ENCODE measurements around the gene PRKCD. TPM values are rescaled to one million over a fixed set of nuclear protein-coding genes. Genes with fewer than 3 reads are reported as not detected.

Gene PRKCD
- total RNA-seq, 2 donors from 2014 or later: 93.3 to 94.0 TPM

DNA sequence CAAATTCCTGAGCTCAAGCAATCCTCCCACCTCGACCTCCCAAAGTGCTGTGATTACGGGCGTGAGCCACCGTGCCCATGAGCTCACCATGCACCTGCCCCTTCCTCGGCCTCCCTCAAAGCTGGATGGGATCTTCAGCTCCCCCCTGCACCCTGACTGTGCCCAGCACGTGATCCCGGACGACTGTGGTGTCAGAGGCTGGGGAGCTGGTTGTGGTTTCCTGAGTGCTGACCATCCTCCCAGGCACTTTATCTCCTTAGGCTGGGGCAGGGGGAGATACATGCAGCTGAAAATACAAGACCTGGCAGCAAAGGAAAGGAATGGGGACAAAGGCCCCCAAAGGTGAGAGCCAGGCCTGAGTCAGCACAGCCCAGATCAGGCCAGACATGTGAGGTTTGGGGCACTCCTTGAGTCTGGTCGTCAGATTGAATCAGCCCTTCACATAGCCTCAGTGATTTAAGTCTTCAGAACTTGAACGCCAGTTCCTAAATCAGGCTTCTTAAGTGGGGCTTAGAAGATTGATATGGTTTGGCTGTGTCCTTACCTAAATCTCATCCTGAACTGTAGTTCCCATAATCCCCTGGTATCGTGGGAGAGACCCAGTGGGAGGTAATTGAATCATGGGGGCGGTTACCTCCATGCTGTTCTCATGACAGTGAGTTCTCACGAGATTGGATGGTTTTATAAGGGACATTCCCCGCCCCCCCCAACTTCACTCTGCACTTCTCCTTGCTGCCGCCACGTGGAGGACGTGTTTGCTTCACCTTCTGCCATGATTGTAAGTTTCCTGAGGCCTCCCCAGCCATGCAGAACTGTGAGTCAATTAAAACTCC lies 35.8 kb downstream of the PRKCD start:
- ATAC-seq: peak; percentile 10
- peak; percentile 56 for DNase-seq
- intact Hi-C loops (cut with DNase I, micrococcal nuclease): loop anchor here in 1 of 2 donors (5.0 kb wide), 1 partner anchor 79 kb away; no protein-coding TSS in a partner anchor

DNA sequence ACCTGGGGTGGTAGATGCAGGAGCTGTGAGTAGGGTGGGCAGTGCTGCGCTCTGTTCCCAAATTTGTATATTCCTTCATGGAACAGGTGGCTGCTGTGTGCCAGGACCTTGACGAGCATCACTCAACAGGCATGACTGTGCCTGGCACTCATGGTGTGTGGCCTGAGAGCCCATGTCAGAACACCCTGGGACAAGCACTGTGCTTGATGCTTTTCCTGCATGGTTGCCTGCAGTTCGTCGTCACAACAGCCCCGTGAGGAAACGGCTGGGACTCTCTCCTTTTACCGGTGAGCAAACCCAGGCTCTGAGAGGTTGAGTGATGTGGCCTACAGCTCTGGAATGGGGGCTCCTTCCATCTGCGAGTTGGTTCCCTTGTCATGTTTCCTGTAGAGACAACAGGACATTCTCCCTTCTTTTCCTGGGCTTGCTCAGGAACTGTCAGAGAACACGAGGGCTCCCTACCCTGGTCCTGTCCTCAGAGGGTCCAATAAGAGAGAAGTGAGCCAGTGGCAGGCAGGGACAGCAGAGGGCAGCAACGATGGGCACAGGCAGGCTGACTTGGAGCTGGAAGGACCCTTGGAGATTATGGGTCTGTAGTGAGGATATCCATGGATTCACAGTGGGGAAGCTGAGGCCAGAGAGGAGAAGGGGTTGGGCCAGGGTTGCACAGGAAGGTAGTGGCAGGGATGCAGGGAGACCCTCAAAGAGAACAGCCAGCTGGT lies 37.4 kb downstream of the PRKCD start:
- intact Hi-C loops (cut with DNase I, micrococcal nuclease): loop anchor here in 1 of 2 donors (5.0 kb wide), 1 partner anchor 81 kb away; no protein-coding TSS in a partner anchor
- DNase-seq (no peak), ATAC-seq (no peak)

DNA sequence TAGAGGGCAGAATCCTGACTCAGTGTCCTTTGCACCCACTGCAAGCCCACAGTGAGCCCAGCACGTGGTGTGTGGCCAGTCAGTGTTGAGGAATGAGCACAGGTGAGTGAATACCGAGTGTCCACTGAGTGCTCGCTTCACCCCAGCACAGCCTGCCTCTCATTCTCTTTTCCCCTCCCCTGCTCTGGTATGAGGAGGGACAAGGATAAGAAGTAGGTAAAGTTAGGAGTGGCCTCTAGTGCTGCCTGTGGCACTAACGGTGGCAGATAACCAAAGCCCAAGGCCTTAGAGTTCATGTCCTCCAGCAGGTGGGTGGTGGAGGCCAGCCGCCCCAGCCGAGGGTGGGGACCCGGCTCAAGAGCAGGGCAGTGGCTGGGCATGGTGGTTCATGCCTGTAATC lies 38.0 kb downstream of the PRKCD start:
- DNase-seq (no peak), ATAC-seq (no peak)
- intact Hi-C loops (cut with DNase I, micrococcal nuclease): loop anchor here in 1 of 2 donors (5.0 kb wide), 1 partner anchor 82 kb away; no protein-coding TSS in a partner anchor

DNA sequence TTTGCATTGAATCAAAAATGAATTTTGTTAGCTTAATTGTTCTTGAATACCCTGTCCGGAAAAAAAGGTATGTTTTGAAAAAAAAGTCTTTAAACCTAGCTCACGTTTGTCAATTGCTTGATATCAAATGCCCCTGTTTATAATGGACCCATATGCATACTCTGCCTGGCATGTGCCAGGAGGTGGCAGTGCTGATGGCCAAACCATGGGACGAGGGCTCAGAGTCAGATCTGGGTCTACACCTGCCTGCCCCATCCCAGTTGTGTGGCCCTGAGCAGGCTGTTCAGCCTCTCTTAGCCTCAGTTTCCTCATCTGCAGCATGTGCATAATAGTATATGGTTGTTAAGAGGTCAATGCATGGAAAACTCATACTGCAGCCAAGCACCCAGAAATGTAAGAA lies 38.8 kb downstream of the PRKCD start:
- intact Hi-C loops (cut with DNase I, micrococcal nuclease): loop anchor here in 1 of 2 donors (5.0 kb wide), 1 partner anchor 83 kb away; no protein-coding TSS in a partner anchor
- no peak for DNase-seq
- no peak for ATAC-seq

DNA sequence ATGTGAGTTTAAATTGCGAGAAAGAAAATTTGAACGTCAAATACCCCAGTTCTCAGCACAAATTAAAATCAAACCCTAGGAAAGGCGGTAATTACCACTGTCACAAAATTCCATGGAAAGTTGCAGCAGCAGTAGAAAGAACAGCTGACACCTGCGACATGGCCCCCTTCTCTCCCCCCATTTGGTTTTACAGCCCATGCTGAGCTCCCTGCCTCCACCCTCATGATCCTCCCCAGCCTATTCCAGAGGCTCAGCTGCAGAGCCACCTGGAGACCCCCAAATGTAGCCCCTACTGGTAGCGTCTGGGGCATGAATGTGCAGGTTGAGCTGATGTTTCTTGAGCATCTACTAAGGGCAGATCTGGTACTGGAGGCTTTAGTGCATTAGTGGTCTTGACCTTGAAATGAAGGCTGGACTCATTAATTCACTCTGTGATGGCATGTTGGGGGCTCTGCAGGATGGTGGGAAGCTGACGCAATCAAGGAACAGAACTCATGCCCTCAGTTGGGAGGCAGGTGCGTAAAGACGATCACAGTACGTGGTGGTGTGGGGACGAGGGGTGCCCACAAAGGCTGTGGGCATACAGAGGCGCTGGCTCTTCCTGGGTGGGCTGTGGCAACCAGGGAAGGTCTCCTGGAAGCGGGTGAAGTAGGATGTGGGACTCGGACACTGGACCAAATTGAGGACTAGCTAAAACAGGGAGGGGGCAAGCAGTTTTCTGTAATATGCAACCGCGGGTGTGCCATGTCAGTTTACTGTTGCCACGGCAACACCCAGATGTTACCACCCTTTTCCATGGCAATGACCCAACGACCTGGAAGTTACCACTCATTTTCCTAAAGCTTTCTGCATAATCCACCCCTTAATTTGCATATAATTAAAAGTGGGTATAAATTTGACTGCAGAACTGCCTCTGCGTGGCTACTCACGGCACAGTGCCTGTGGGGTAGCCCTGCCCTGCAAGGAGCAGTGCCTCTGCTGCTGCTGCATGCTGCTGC lies 39.8 kb downstream of the PRKCD start:
- intact Hi-C loops (cut with DNase I, micrococcal nuclease): no loop called here
- no peak for ATAC-seq
- no peak for DNase-seq

DNA sequence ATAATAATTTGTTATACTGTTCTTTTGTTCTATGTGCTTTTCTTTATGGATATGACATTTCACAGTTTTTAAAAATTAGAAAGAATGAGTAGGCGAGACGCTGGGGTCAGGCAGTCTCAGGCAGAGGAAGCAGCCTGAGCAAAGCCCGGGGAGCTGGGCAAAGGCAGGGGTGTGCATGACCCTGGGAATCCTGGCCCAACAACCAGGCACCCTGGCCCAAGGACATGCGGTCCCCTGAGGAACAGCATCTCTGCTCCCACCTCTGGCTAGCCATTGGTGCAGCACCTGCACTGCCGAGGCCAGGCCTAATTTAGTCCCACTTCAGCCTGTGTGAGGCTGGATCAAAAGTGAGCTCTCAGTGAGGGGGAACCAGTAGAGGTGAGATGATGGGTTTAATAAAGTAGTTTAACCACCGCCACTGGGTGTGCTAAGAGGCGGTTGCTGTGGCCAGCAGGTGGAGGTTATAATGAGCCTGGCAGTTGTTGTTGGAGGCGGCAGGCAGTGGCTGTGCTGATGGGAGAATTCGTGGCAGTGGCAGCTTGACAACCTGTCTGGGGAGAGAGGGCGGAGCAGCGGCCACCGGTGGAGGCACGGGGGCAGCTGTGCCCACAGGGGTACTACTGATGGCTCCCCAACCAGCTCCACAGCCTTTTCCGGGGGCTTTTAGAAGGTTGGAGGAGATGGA lies 41.5 kb downstream of the PRKCD start:
- intact Hi-C loops (cut with DNase I, micrococcal nuclease): no loop called here
- DNase-seq (no peak), ATAC-seq (peak; percentile 13)

DNA sequence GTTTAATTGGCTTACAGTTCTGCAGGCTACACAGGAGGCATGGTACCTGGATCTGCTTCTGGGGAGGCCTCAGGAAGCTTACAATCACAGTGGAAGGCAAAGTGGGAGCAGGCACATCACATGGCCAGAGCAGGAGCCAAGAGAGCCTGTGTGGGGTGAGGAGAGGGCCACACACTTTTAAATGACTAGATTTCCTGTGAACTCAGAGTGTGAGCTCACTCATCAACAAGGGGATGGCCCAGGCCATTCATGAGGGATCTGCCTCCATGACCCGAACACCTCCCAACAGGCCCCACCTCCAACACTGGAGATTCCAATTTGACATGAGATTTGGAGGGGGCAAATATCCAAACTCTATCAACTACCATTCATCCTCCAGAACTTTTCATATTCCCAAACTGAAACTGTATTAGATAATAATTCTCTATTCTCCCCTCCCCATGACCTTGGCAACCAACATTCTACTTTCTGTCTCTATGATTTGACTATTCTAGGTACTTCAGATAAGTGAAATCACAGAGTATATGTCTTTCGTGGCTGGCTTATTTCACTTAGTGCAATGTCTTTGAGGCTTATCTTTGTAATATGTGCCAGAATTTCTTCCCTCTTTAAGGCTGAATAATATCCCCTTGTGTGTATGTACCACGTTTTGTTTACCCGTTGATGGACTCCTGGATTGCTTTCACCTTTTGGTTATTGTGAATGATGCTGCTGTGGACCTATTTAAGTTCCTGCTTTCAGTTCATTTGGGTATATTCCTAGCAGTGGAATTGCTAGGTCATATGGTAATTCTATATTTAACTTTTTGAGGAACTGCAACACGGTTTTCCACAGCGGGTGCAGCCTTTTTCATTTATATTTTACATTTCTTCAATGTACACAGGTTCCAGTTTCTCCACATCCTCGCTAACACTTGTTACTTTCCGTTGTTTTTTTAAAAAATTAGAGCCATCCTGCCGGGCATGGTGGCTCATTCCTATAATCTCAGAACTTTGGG lies 51.0 kb downstream of the PRKCD start:
- ATAC-seq (no peak), DNase-seq (peak in 1 of 2 donors; percentile 6)
- intact Hi-C loops (cut with DNase I, micrococcal nuclease): no loop called here

DNA sequence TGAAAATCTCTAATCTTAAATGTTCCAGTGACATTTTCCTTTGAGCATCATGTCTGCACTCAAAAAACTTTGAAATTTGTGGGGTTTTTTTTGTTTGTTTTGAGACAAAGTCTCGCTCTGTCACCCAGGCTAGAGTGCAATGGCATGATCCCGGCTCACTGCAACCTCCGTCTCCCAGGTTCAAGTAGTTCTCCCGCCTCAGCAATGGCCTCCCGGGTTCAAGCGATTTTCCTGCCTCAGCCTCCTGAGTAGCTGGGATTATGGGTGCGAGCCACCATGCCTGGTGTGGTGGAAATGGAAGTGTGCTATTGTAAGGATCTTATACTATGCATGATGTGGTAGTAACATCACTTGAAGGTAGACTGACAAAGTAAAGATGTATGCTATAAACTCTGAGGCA lies 52.3 kb downstream of the PRKCD start:
- intact Hi-C loops (cut with DNase I, micrococcal nuclease): no loop called here
- peak in 1 of 2 donors; percentile 10 for DNase-seq
- no peak for ATAC-seq

DNA sequence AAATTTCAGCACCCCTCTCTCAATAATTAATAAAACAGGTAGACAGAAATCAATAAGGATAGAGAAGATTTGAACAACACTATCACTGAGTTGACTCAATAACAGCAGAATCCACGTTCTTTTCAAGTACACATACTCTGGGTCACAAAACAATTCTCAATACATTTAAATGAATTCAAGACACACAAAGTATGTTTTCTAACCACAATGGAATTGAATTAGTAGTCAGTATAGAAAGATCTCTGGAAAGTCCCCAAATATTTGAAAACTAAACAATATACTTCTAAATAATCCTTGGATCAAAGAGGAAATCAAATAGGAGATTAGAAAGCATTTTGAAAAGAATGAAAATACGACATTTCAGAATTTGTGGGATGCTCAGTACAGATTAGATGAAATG lies 54.8 kb downstream of the PRKCD start:
- ATAC-seq: no peak
- no peak for DNase-seq
- intact Hi-C loops (cut with DNase I, micrococcal nuclease): no loop called here

DNA sequence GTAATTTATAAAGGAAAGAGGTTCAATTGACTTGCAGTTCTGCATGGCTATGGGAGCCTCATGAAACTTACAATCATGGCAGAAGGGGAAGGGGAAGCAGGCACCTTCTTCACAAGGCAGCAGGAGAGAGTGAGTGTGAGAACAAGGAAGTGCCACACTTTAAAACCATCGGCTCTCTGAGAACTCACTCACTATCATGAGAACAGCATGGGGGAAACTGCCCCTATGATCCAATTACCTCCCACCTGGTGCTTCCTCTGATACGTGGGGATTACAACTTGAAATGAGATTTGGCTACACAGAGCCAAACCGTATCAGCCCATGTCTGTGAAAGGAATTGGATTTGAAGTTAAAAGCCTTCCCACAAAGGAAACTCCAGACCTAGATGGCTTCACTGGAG lies 55.7 kb downstream of the PRKCD start:
- intact Hi-C loops (cut with DNase I, micrococcal nuclease): no loop called here
- ATAC-seq (no peak), DNase-seq (peak in 1 of 2 donors; percentile 5)

DNA sequence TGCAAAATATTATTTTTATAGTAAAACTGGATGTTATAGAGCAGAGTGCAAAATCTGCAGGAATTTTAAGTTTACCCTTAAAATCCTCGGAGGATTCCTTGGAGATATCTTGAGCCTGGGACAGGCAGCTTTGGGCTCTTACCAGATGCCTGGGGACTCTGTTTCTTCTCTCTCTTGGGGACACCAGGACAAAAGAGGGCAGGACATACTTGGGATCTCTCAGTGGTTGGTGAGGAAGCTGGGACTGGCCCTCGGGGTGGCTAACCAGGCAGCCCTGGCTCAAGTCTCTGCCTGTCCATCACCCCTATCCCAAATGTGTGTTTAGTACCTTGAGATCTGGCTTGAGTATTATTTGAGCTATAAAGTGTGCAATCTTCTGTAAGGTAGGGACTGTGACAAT lies 56.2 kb downstream of the PRKCD start:
- DNase-seq (no peak), ATAC-seq (no peak)
- intact Hi-C loops (cut with DNase I, micrococcal nuclease): no loop called here

DNA sequence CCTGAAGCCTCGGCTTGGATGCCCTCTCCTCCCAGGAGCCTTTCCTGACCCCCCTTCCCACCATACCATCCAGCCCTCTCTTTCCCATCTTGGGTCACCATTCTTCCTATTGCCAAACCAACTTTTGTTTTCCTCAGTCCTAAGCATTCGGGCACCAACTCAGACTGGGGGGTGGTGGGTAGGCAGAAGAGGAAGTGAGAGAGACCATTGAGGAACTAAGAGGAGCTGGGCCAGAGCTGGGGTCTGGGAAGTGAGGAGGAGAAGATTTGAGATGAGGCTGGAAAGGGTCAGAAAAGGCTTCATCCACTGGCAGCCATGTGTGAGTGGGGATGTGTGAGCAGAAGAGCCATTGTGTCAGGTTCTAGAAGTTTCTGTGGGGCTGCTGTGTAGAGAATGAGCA lies 57.1 kb downstream of the PRKCD start:
- intact Hi-C loops (cut with DNase I, micrococcal nuclease): no loop called here
- ATAC-seq: no peak
- DNase-seq: peak in 1 of 2 donors; percentile 33

DNA sequence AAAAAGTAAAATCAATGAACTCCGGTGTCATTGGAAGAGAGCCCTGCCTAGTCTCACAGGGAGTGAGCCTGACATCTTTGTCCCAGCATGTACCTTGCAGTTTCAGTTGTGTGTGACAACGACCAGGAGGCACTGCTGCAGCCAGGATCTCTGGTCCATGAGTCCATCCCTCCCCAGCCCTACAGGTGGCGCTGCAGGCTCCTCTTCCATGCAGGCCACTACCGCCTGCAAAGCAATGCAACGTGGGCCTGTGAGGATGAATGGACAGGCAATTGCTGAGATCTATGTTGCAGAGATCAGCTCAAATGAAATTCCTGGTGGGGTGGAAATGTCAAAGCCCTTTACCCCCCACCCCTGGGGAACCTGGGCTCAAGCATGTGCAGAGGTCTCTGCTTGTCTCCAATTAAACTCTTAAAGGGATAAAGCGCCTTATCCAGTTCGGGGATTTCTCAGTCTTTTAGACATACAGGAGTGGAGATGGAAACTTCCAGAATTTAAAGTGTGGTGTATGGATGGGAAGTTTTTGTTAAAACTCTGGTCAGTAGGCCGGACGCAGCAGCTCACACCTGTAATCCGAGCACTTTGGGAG lies 59.0 kb downstream of the PRKCD start:
- intact Hi-C loops (cut with DNase I, micrococcal nuclease): no loop called here
- DNase-seq: peak; percentile 79 to 88
- peak; percentile 94 for ATAC-seq

DNA sequence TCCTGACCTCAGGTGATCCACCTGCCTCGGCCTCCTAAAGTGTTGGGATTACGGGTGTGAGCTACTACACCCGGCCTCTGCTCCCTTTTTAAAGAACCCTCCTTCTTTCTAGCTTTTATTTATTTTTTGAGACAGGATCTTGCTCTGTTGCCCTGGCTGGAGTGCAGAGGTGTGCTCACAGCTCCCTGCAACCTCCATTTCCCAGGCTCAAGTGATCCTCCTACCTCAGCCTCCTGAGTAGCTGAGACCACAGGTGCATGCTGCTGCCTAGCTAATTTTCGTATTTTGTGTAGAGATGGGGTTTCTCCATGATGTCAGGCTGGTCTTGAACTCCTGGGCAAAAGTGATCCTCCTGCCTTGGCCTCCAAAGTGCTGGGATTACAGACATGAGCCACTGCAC lies 60.3 kb downstream of the PRKCD start:
- DNase-seq (peak in 1 of 2 donors; percentile 4), ATAC-seq (no peak)
- intact Hi-C loops (cut with DNase I, micrococcal nuclease): no loop called here

DNA sequence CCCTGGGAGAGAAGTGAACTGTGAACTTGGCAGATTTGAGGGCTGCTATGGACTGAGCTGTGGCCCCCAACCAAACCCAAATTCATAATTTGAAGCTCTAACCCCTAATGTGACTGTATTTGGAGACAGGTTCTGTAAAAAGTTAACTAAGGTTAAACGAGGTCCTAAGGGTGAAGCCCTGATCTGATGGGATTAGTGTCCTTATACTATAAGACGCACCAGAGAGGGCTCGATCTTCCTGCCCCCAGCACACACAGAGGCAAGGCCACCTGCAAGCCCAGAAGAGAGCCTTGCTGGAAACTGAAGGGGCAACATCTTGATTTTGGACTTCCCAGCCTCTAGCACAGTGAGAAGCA lies 60.8 kb downstream of the PRKCD start:
- DNase-seq (no peak), ATAC-seq (no peak)
- intact Hi-C loops (cut with DNase I, micrococcal nuclease): no loop called here

DNA sequence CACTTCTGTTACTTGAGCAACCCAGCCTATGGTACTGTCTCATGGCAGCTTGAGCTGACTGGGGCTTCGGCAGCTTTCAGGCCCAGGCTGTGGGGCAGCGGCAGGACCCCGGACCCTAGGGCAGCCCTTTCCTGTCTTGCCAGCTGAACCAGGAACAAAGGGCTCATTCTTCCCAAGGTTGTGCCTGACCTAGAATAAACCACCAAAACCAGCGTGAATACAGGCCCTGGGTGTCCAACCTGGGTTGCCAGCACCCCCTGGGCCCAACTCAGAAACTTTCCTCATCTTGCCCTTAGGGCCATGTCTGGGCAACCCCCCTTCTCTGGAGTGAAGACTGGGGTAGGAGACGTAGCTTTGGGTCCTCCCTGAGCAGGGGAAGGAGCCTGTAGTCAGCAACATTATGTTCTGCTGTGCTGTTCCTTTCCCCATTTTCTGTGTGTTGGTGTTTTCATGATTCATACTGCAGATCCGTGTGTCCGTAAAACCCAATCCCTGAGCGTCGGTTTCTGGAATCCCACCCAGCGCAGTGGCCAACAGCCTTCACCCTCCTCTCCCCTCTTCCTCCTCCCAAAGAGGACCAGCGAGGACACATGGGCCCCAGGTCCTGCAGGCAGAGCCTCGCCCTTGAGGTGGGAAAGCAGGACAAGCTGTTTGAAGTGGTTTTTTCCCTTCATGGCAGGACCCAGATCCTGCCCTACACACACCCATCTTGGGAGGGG lies 61.3 kb downstream of the PRKCD start:
- intact Hi-C loops (cut with DNase I, micrococcal nuclease): no loop called here
- DNase-seq (peak in 1 of 2 donors; percentile 18), ATAC-seq (no peak)

Measured in left colon (tissue), 2 donors.